GM19467 (cell line): ENCODE measurements around the gene TMEM141.
"Not testable (repeated sequence)": the region's sequence is repeated elsewhere in the genome, so short reads cannot be mapped to it uniquely, and the experiment has no call there.

Source experiments
- ATAC-seq: cut with Tn5 transposase; IDR thresholded peaks from one replicate; pipeline ENCODE4 v1.9.1; 2021; ENCODE audit warnings: mild to moderate bottlenecking, moderate library complexity; ENCODE audit not compliant: unreplicated experiment

Gene TMEM141

GRCh38 chr9:136831002-136831719, 40.0 kb downstream of the TMEM141 start:
- no peak for ATAC-seq

GRCh38 chr9:136831720-136832104, 40.6 kb downstream of the TMEM141 start:
- no peak for ATAC-seq

GRCh38 chr9:136832581-136832980, 41.4 kb downstream of the TMEM141 start:
- no peak for ATAC-seq

DNA sequence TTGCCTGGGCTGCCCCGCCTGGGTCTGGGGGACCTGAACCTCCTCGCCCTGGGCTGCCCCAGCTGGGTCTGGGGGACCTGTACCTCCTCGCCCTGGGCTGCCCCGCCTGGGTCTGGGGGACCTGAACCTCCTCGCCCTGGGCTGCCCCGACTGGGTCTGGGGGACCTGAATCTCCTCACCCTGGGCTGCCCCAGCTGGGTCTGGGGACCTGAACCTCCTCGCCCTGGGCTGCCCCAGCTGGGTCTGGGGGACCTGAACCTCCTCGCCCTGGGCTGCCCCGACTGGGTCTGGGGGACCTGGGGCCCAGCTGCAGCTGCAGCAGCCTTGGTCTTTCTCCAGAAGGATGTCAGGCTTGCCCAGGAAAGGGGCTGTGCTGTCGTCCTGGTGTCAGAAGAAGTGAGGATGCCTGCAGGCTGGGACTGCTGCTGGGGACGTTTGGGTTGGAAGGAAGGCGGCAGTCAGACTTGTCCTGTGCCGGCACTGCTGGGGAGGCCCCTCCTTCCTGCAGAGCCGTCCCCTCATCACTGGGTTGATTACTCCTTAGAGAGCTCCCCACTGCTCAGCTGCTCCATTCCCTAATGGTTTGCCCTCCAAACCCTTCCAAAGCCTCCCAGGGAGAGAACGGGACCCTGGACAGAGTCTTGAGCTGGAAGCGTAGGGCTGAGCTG, 42.4 kb downstream of the TMEM141 start:
- ATAC-seq: not testable (repeated sequence)

GRCh38 chr9:136835162-136835931, 44.2 kb downstream of the TMEM141 start:
- ATAC-seq: no peak

- ATAC-seq: no peak
These were observed 45.1 kb downstream of the TMEM141 start for GRCh38 chr9:136835932-136836904.

DNA sequence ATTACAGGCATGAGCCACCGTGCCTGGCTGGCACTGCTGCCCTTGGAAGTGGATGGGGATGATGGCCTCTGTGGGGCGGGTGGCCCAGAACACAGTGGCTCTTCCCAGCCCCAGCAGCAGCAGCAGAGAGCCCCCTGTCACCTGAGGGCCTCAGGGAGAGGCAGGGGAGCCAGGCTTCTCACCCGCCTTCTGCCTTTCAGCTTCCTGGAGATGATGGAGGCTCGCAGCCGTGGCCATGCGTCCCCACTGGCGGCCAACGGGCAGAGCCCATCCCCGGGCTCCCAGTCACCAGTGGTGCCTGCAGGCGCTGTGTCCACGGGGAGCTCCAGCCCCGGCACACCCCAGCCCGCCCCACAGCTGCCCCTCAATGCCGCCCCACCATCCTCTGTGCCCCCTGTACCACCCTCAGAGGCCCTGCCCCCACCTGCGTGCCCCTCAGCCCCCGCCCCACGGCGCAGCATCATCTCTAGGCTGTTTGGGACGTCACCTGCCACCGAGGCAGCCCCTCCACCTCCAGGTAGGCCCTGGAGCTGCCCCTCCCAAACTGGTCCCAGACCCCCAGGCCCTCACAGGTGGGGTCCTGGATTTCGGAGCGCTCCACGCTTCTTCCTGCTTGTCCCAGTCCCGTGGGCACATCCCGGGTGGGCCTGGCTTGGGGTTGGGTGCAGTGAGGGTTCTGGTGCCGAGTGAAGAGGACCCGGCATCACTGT, 46.2 kb downstream of the TMEM141 start:
- no peak for ATAC-seq

GRCh38 chr9:136837856-136838277, 46.7 kb downstream of the TMEM141 start:
- ATAC-seq: not testable (repeated sequence)

DNA sequence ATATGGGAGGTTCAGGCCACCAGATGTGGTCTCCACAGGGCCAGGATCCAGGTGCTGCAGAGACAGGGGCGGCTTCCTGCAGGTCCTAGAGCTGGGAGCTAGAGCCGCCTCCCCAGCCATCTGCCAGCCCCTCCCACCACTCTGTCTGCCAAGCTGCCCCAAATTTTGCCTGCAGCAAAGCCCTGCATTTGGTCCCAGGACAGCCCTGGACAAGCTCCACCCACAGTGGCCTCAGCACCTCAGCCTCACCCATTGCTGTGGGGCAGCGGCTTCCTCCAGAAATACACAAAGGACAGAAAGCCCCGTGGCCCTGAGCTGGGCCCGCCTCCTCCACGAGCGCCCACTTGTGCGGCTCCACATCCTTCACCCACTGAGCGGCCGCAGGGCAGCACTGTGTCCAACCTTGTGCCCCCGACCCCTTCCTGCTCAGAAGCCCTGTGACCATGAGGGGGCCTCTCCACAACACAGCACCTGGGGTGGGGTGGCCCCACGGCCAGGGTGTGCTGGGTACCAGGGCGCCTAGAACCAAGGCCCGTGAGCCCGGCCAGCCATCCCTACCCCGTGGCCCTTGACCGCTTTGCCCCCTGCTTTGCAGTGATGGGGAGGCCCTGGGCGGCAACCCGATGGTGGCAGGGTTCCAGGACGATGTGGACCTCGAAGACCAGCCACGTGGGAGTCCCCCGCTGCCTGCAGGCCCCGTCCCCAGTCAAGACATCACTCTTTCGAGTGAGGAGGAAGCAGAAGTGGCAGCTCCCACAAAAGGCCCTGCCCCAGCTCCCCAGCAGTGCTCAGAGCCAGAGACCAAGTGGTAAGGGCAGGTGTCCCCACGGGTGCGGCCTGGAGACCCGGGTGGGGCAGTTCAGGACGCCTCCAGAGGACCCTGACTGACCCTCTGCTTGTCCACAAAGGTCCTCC, 47.4 kb downstream of the TMEM141 start:
- ATAC-seq: no peak

GRCh38 chr9:136839229-136840139, 48.3 kb downstream of the TMEM141 start:
- no peak for ATAC-seq

GRCh38 chr9:136840140-136840876, 49.2 kb downstream of the TMEM141 start:
- no peak for ATAC-seq

GRCh38 chr9:136840877-136841645, 49.9 kb downstream of the TMEM141 start:
- ATAC-seq: no peak

DNA sequence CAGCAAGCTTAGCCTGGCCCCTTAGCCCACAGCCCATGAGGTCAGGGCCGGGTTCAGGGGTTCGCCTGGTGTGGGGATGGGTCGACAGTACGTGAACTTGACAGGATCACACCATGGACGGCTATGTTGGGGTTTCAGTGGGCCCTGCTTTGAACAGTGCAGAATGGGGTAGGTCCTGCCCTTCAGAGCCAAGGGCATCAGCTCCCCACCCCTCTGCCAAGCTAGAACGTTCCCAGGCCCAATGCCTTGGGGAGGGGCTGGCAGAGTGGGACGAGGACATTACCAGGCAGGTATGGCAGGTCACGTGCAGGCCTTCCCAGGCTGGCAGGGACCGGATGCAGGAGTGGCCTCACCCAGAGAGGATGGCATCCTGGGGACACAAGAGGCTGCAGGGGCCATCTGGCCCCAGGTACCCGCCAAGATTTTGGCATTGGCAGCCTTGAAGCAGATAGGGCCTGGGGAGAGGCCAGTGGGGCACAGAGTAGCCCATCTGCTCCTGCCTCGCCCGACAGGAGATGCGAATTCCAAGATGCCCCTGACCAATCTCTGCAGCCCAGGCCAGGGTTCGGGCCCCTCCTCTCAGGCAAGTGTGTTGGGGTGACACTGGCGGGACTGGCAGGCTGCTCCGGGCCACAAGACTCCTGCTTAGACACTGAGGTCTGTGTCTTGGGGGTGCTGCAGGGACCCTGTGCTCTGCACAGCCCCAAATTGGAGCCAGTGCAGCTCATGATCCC, 50.7 kb downstream of the TMEM141 start:
- ATAC-seq: not testable (repeated sequence)

DNA sequence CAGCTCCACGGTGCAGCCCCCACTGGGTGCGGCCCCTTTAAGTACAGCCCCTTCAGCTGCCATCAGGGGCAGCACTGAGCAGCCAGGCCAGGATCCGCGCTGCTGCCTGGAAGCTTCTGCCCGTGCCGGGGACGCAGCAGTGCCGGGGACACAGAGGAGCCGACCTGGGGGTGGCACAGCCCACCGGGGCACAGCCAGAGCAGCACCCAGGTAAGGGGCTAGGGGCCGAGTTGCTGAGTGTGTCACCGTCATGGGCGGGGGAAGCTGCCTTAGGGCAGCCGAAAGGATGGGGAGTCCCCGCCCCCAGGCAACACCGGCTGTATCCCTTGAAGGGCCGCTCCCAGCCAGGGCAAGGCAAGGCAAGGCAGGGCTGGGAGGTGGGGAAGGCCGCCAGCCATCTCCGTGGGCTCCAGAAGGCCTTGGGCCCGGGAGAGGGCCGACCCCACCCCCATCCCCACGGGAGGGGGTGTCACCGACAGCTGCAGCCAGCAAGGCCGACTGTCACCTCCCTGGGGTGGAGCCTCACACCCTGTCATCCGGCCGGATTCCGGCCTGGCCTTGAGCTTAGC, 51.3 kb downstream of the TMEM141 start, which contains the start of gene AJM1:
Gene AJM1 (plus strand): TSS at position 99 of the 569 bp plus-strand sequence. CDS start 1,937 bp downstream, outside the sequence.
- ATAC-seq: not testable (repeated sequence)
